ENCODE data around the gene CACNG7. TPM values are rescaled to one million over a fixed set of nuclear protein-coding genes. Genes with fewer than 3 reads are reported as not detected.

Gene CACNG7
- total and polyA plus RNA-seq, 4 donors: not detected

- no peaks in the 10 kb centered on the region for H3K27me3 ChIP-seq (ENCODE audit: control insufficient read depth in 4 of 4, insufficient read depth in 4 of 4, low read length in 3 of 4)
- TF ChIP-seq CTCF (IDR thresholded peaks at IDR 0.05; ENCODE audit: low read depth, low read length, missing input control) (no peak), YY1 (IDR thresholded peaks at IDR 0.05) (no peak), SP1 (IDR thresholded peaks at IDR 0.05) (no peak), RXRA (IDR thresholded peaks at IDR 0.05) (no peak), HNF4G (IDR thresholded peaks at IDR 0.05) (no peak)
- TF ChIP-seq, protein P1, sequence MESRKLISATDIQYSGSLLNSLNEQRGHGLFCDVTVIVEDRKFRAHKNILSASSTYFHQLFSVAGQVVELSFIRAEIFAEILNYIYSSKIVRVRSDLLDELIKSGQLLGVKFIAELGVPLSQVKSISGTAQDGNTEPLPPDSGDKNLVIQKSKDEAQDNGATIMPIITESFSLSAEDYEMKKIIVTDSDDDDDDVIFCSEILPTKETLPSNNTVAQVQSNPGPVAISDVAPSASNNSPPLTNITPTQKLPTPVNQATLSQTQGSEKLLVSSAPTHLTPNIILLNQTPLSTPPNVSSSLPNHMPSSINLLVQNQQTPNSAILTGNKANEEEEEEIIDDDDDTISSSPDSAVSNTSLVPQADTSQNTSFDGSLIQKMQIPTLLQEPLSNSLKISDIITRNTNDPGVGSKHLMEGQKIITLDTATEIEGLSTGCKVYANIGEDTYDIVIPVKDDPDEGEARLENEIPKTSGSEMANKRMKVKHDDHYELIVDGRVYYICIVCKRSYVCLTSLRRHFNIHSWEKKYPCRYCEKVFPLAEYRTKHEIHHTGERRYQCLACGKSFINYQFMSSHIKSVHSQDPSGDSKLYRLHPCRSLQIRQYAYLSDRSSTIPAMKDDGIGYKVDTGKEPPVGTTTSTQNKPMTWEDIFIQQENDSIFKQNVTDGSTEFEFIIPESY (IDR thresholded peaks at IDR 0.05): no peak
- H3K9ac ChIP-seq (ENCODE audit: low read depth in 1 of 2, low read length in 2 of 2): no peak overlapping the region
- no peak for DNase-seq (ENCODE audit: low spot score)
- H3K9me3 ChIP-seq (ENCODE audit: control insufficient read depth in 4 of 4, low read length in 3 of 4): no peaks in the 10 kb centered on the region
- peaks cover 3 to 15% (median 9%) of the 10 kb centered on the region in 4 donors for H3K36me3 ChIP-seq (ENCODE audit: control insufficient read depth in 4 of 4, insufficient read depth in 3 of 4, low read depth in 1 of 4, low read length in 3 of 4)
- peaks cover 0 to 18% (median 8%) of the 10 kb centered on the region in 4 donors for H3K4me1 ChIP-seq (ENCODE audit: control insufficient read depth in 4 of 4, insufficient read depth in 4 of 4, low read length in 3 of 4)
- 74% methylated on average over 7 of the region's 7 CpGs for WGBS
- no peak overlapping the region for H3K4me3 ChIP-seq (ENCODE audit: low read depth in 1 of 3, low read length in 3 of 3)
- H3K27ac ChIP-seq (ENCODE audit: low read depth in 1 of 2, low read length in 2 of 2): peak overlapping the region in 1 of 2 donors; percentile 54
Observed at GRCh38 chr19:53871454-53871853, 37.6 kb upstream of the CACNG7 start.

DNA sequence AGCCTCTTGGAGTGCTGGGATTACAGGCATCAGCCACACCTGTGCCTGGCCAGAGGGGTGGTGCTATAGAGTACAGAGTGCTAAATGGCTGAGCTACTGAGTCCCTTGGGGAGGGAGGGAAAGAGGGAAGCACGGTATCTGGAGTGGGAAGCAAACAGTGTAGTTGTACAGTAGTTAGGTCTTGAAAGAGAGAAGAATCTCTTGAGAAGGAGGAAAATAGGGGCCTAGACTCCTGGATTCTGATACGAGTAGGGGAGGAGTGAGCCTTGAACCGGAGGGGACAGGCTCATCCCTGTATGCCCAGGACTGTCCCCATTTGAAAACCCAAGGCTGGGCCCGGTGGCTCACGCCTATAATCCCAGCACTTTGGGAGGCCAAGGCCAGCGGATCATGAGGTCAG lies 36.3 kb upstream of the CACNG7 start:
- H3K36me3 ChIP-seq (ENCODE audit: control insufficient read depth in 4 of 4, insufficient read depth in 3 of 4, low read depth in 1 of 4, low read length in 3 of 4): peaks cover 3 to 15% (median 9%) of the 10 kb centered on the region in 4 donors
- no peak for DNase-seq (ENCODE audit: low spot score)
- H3K4me1 ChIP-seq (ENCODE audit: control insufficient read depth in 4 of 4, insufficient read depth in 4 of 4, low read length in 3 of 4): peaks cover 0 to 18% (median 8%) of the 10 kb centered on the region in 4 donors

More for the DNA sequence above, 36.3 kb upstream of the CACNG7 start:
- no peak overlapping the region for H3K9ac ChIP-seq (ENCODE audit: low read depth in 1 of 2, low read length in 2 of 2)
- WGBS: 94% methylated on average over 6 of the region's 6 CpGs
- no peak overlapping the region for H3K27ac ChIP-seq (ENCODE audit: low read depth in 1 of 2, low read length in 2 of 2)
- no peak for TF ChIP-seq YY1 (IDR thresholded peaks at IDR 0.05)
- TF ChIP-seq, protein P2, sequence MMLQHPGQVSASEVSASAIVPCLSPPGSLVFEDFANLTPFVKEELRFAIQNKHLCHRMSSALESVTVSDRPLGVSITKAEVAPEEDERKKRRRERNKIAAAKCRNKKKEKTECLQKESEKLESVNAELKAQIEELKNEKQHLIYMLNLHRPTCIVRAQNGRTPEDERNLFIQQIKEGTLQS (IDR thresholded peaks at IDR 0.05): no peak
- TF ChIP-seq MAX (IDR thresholded peaks at IDR 0.05): no peak
- TF ChIP-seq FOXA2 (IDR thresholded peaks at IDR 0.05): no peak
- TF ChIP-seq JUND (IDR thresholded peaks at IDR 0.05): no peak
- TF ChIP-seq RXRA (IDR thresholded peaks at IDR 0.05): no peak
- TF ChIP-seq EGR1 (IDR thresholded peaks at IDR 0.05; ENCODE audit: low read depth in 2 of 2): no peak
- no peak for TF ChIP-seq HNF4A (conservative IDR thresholded peaks at IDR 0.05)
- TF ChIP-seq GABPA (IDR thresholded peaks at IDR 0.05 in 1 of 2, conservative IDR thresholded peaks at IDR 0.05 in 1 of 2): no peak
- TF ChIP-seq REST (IDR thresholded peaks at IDR 0.05): no peak
- no peaks in the 10 kb centered on the region for H3K27me3 ChIP-seq (ENCODE audit: control insufficient read depth in 4 of 4, insufficient read depth in 4 of 4, low read length in 3 of 4)
- H3K4me3 ChIP-seq (ENCODE audit: low read depth in 1 of 3, low read length in 3 of 3): no peak overlapping the region
- H3K9me3 ChIP-seq (ENCODE audit: control insufficient read depth in 4 of 4, low read length in 3 of 4): no peaks in the 10 kb centered on the region
